ENCODE results near the gene ZDHHC17.

DNA sequence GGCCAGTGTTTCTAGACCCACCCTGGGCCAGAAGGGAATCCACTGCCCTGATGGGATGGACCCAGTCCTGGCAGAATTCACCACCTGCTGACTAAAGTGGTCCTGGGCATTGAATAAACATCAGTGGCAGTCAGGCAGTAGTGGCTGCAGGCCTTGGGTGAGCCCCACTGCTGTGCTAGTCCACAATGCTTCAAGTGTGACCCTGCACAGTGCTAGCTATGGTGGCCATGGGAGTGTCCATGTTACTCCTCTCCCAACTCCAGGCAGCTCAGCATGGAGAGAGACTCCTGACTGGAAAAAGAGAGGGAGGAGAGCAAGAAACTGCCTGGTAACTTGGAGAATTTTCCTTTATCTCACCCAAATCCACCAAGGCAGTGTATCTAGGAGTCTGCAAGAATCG is 132.4 kb downstream of the ZDHHC17 start:
- TF ChIP-seq JUND (CRISPR knock-in tag; IDR thresholded peaks at IDR 0.05): no peak
- no peak for TF ChIP-seq ZBTB26 (CRISPR knock-in tag; IDR thresholded peaks at IDR 0.05; ENCODE audit: borderline replicate concordance)
- no peak for TF ChIP-seq CHD4 (IDR thresholded peaks at IDR 0.05; ENCODE audit: borderline replicate concordance, low read length)
- TF ChIP-seq POLR2A (IDR thresholded peaks at IDR 0.05; ENCODE audit: insufficient read depth in 1 of 2, low read depth in 2 of 2, low read length in 2 of 2): no peak
- TF ChIP-seq TCF7 (IDR thresholded peaks at IDR 0.05; ENCODE audit: low read depth): no peak
- no peak for TF ChIP-seq U2AF2 (IDR thresholded peaks at IDR 0.05; ENCODE audit: low read depth, low read length)
- no peak for TF ChIP-seq MYNN (CRISPR knock-in tag; IDR thresholded peaks at IDR 0.05; ENCODE audit: low read depth)

Data from HepG2 (cell line).